Colonic mucosa (tissue), 4 donors: ENCODE data around the gene SMC5. TPM values are rescaled to one million over a fixed set of nuclear protein-coding genes. Genes with fewer than 3 reads are reported as not detected.

Experiments
- DNase-seq: peaks from one replicate; pipeline ENCODE4 v3.0.0-alpha.2; 2020
- H3K27ac ChIP-seq: fragments of 200-600 bp; one replicate; pipeline ENCODE4 v1.8.0; 2021
- H3K27me3 ChIP-seq: fragments of 200-600 bp; one replicate; pipeline ENCODE4 v1.8.0; 2021
- H3K36me3 ChIP-seq: fragments of 200-600 bp; one replicate; pipeline ENCODE4 v1.8.0; 2021
- H3K4me1 ChIP-seq: fragments of 200-600 bp; one replicate; pipeline ENCODE4 v1.8.0; 2021; ENCODE audit warnings: mild to moderate bottlenecking
- H3K4me3 ChIP-seq: fragments of 200-600 bp; one replicate; pipeline ENCODE4 v1.8.0; 2021
- H3K9ac ChIP-seq, 2 donors: one replicate each; pipeline ENCODE4 v1.7.0; 2013; ENCODE audit warnings: control low read depth in 2 of 2, low read depth in 2 of 2, low read length in 2 of 2
- H3K9me3 ChIP-seq: fragments of 200-600 bp; one replicate; pipeline ENCODE4 v1.8.0; 2021
- intact Hi-C: fragments of 100-400 bp; cut with DNase I; formaldehyde crosslinking; loops from one replicate; pipeline ENCODE4 v1.14.1; 2022
- total RNA-seq, 2 donors: library from RNA; stranded (reverse); fragmentation: NEBNext Ultra II Directional in 1 of 2; extraction: Animal tissue kit (Norgen Biotek cat#: 25700) in 1 of 2; gene quantifications; one replicate each; pipeline ENCODE4 v1.2.1, GENCODE V29; 2021
- TF ChIP-seq, protein P1 (sequence below): fragments of 200-600 bp; IDR thresholded peaks from one replicate; pipeline ENCODE4 v1.8.0; 2022; ENCODE audit warnings: antibody characterized with exemption, mild to moderate bottlenecking
- donor health status: healthy.
- donor health status: DM: no; HTN: no; CAD: no.
- donor health status: DM: no; HTN: no; CAD: no.

SMC5 gene
- total RNA-seq, 2 donors from 2014 or later: 31.4 to 35.9 TPM

DNA sequence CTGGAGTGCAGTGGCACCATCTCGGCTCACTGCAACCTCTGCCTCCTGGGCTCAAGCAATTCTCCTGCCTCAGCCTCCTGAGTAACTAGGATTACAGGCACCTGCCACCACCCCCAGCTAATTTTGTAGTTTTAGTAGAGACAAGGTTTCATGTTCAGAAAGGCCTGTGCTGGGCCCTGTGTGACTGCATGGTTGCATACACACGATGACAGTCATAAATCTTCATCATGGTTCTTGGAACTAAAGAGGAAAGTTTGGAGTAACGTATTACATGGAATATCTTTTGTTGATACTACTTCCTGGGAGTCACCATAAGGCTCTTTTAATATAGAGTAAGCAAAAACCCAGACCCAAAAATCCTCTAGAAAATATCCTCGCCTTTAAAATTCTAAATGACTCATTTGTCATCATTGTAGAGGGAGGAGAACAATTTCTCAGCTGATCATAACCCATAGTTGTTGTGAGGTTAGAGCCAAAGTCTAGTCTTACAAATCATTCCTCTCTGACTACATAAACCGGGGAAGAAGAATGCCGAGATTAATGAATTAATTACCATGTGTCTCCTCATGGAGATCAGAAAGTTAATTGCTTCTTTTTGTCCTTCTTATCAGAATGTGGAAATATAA, 108.6 kb downstream of the SMC5 start:
- H3K4me1 ChIP-seq: no peaks in the 10 kb centered on the region
- no peak overlapping the region for H3K4me3 ChIP-seq
- DNase-seq: no peak
- H3K9ac ChIP-seq: no peak overlapping the region
- H3K27me3 ChIP-seq: no peaks in the 10 kb centered on the region
- H3K36me3 ChIP-seq: no peaks in the 10 kb centered on the region
- no peaks in the 10 kb centered on the region for H3K9me3 ChIP-seq
- no peak overlapping the region for H3K27ac ChIP-seq
- TF ChIP-seq, protein P1, sequence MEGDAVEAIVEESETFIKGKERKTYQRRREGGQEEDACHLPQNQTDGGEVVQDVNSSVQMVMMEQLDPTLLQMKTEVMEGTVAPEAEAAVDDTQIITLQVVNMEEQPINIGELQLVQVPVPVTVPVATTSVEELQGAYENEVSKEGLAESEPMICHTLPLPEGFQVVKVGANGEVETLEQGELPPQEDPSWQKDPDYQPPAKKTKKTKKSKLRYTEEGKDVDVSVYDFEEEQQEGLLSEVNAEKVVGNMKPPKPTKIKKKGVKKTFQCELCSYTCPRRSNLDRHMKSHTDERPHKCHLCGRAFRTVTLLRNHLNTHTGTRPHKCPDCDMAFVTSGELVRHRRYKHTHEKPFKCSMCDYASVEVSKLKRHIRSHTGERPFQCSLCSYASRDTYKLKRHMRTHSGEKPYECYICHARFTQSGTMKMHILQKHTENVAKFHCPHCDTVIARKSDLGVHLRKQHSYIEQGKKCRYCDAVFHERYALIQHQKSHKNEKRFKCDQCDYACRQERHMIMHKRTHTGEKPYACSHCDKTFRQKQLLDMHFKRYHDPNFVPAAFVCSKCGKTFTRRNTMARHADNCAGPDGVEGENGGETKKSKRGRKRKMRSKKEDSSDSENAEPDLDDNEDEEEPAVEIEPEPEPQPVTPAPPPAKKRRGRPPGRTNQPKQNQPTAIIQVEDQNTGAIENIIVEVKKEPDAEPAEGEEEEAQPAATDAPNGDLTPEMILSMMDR: no peak
- intact Hi-C loops: no loop called here

DNA sequence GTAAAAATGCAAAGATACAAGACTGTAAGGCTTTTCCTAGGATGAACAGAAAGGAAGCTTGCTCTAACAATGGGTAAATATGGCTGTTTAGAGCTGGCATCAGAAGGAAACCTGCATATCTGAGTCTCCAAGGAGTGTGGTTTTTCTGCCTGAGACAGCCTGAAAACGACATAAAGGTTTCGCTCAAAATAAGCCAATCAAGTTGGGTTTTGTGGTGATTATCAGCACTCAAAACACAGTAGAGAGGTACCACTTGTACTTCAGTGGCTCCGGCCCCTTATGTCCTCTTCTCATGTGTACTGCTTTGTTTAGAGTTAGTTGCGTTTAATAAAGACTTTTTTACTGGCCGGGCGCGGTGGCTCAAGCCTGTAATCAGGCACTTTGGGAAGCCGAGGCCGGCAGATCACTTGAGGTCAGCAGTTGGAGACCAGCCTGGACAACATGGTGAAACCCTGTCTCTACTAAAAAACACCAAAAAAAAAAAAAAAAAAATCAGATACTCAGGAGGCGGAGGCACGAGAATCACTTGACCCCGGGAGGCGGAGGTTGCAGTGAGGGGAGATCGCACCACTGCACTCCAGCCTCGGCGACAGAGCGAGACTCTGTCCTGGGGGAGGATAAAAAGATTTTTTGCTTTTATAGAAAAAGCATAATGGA, 116.3 kb downstream of the SMC5 start:
- Histone ChIP-seq H3K9ac (no peak overlapping the region), H3K27me3 (no peaks in the 10 kb centered on the region), H3K27ac (no peak overlapping the region), H3K4me3 (no peak overlapping the region), H3K4me1 (no peaks in the 10 kb centered on the region), H3K9me3 (no peaks in the 10 kb centered on the region), H3K36me3 (no peaks in the 10 kb centered on the region)
- TF ChIP-seq, protein P1: no peak
- DNase-seq: no peak
- intact Hi-C loops: no loop called here

DNA sequence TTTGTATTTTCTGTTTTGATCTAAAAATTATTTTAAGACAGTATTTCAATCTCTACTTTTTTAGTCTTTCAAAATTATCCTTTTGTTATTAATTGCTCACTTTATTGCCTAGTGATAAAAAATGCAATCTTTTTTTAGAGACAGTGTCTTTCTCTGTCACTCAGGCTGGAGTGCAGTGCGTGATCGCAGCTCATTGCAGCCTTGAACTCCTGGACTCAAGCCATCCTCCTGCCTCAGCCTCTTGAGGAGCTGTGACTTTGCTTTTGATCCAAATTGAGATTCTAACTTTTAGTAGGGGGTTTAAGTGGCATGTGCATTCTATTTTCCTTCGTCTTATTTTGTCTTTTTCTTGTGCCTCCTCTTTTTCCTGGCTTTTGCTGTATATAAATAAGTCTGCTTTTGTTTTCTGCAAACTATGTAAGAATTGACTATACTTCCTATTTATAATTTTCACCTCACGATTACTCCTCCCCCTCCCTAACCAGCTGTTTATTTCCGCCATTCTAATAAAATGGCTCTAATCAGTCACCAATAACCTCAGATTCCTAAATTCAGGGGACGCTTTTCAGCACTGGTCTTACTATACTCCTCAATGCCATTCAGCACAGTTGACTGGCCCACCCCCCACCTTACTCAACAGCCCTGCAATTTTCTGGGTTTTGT, 123.4 kb downstream of the SMC5 start:
- DNase-seq: no peak
- TF ChIP-seq, protein P1: no peak
- H3K27ac ChIP-seq: no peak overlapping the region
- H3K36me3 ChIP-seq: no peaks in the 10 kb centered on the region
- no peaks in the 10 kb centered on the region for H3K27me3 ChIP-seq
- no peaks in the 10 kb centered on the region for H3K4me1 ChIP-seq
- intact Hi-C loops: no loop called here
- no peak overlapping the region for H3K9ac ChIP-seq
- H3K9me3 ChIP-seq: no peaks in the 10 kb centered on the region
- no peak overlapping the region for H3K4me3 ChIP-seq

DNA sequence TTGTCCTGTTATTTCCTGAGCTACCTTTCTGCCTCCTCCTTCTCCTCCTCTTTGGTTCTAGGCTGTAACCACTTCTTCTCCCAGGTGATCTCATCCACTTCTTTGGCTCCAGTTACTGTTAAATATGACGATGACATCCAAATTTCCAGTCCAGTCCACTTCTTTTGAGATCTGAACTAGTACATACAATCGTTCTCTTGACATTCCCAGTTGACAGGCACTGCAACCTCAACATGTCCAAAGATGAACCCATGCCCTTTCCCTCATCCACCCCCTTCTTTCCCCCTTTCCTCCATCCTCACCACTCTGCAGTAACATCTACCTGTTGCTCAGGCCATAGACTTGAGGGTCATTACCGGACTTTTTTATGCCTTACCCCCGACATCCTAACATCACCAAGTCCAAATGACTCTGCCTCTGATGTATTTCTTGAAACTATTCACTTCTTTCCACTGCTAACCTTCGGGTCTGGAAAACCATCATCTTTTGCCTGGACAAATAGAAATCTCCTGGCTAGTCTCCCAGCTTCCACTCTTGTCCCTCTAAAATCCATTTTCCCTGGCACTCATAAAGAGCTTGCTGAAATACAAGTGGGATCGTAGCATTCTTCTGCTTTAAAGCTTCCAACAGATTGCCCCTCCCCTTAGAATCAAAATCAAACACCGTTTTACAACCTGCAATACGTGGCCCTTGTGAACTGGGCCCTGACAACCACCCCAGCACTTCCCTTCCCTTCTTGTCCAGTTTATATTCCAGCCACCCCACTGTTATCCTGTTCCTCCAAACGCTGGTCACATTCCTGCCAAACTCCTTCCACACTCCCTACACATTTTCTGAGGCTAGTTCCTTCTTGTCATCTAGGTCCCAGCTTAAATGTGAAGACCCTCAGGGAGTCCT, 124.2 kb downstream of the SMC5 start:
- no peaks in the 10 kb centered on the region for H3K36me3 ChIP-seq
- no peak overlapping the region for H3K4me3 ChIP-seq
- H3K9ac ChIP-seq: no peak overlapping the region
- H3K9me3 ChIP-seq: no peaks in the 10 kb centered on the region
- no peak overlapping the region for H3K27ac ChIP-seq
- no peaks in the 10 kb centered on the region for H3K4me1 ChIP-seq
- intact Hi-C loops: no loop called here
- DNase-seq: no peak
- TF ChIP-seq, protein P1: no peak
- H3K27me3 ChIP-seq: no peaks in the 10 kb centered on the region

DNA sequence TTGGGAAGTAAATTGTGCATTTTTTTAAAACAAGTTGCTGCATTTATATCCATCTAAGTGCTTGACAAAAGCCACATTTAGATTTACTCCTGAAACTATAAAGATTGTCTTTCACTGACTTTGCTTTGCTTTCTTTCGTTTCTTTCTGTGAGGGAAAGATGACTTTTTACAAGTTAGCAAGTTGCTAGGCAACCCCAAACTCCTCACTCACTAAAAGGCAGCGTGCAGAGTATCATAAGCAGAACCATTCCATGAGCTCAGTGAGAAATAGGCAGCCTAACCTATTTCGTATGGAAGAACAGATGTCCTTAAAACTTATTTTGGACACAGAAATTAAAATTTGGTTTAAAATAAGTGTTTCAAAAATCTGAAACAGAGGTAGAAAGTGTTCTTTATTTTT, 126.6 kb downstream of the SMC5 start:
- TF ChIP-seq, protein P1: no peak
- H3K9me3 ChIP-seq: no peaks in the 10 kb centered on the region
- H3K27ac ChIP-seq: no peak overlapping the region
- intact Hi-C loops: no loop called here
- H3K9ac ChIP-seq: no peak overlapping the region
- no peaks in the 10 kb centered on the region for H3K4me1 ChIP-seq
- H3K27me3 ChIP-seq: no peaks in the 10 kb centered on the region
- no peak overlapping the region for H3K4me3 ChIP-seq
- no peaks in the 10 kb centered on the region for H3K36me3 ChIP-seq
- no peak for DNase-seq
